Endodermal cell (in vitro differentiated cells): Measurements from ENCODE around the gene LYPD3. TPM values are rescaled to one million over a fixed set of nuclear protein-coding genes. Genes with fewer than 3 reads are reported as not detected.
A peak's percentile ranks its signal among the peaks of the same experiment; 100 is the strongest.

ENCODE experiments used
- DNase-seq: peaks from one replicate; pipeline ENCODE4 v3.0.0-alpha.2; 2017
- H3K27ac ChIP-seq: 2 replicates; pipeline ENCODE4 v1.5.1; 2013; ENCODE audit warnings: mild to moderate bottlenecking, low read depth, low read length, moderate library complexity
- H3K27me3 ChIP-seq: 2 replicates; pipeline ENCODE4 v1.6.1; 2013; ENCODE audit warnings: mild to moderate bottlenecking, low read length, moderate library complexity; ENCODE audit not compliant: insufficient read depth, control insufficient read depth, poor library complexity, severe bottlenecking
- H3K36me3 ChIP-seq: 2 replicates; pipeline ENCODE4 v1.7.0; 2013; ENCODE audit warnings: mild to moderate bottlenecking, low read length, moderate library complexity; ENCODE audit not compliant: control insufficient read depth, insufficient read depth
- H3K4me1 ChIP-seq: one replicate; pipeline ENCODE4 v1.7.0; 2013; ENCODE audit warnings: low read length; ENCODE audit not compliant: control insufficient read depth, insufficient read depth
- H3K4me3 ChIP-seq: 2 replicates; pipeline ENCODE4 v1.5.1; 2013; ENCODE audit warnings: mild to moderate bottlenecking, low read length, moderate library complexity
- H3K9ac ChIP-seq: 2 replicates; pipeline ENCODE4 v1.6.1; 2013; ENCODE audit warnings: mild to moderate bottlenecking, low read length, moderate library complexity; ENCODE audit not compliant: poor library complexity, severe bottlenecking; ENCODE audit errors: extremely low read depth
- H3K9me3 ChIP-seq: 2 replicates; pipeline ENCODE4 v1.6.1; 2013; ENCODE audit warnings: mild to moderate bottlenecking, low read length, moderate library complexity; ENCODE audit not compliant: control insufficient read depth
- H3K27ac Mint-ChIP-seq: 2 replicates; pipeline ENCODE4 v1.8.0; 2020; ENCODE audit warnings: mixed read lengths
- H3K27me3 Mint-ChIP-seq: 2 replicates; pipeline ENCODE4 v1.8.0; 2021; ENCODE audit warnings: mild to moderate bottlenecking, mixed read lengths; ENCODE audit not compliant: insufficient read depth
- H3K36me3 Mint-ChIP-seq: 2 replicates; pipeline ENCODE4 v1.8.0; 2020; ENCODE audit warnings: low read depth, mixed read lengths
- H3K4me1 Mint-ChIP-seq: 2 replicates; pipeline ENCODE4 v1.8.0; 2020; ENCODE audit warnings: mixed read lengths
- H3K4me3 Mint-ChIP-seq: 2 replicates; pipeline ENCODE4 v1.8.0; 2020; ENCODE audit warnings: mild to moderate bottlenecking, moderate library complexity, mixed read lengths
- H3K9me3 Mint-ChIP-seq: 2 replicates; pipeline ENCODE4 v1.8.0; 2020; ENCODE audit warnings: mild to moderate bottlenecking, mixed read lengths
- WGBS, 2 experiments: methylation state at CpG; one replicate each; pipeline versions ENCODE4 v1.1.5 to v1.1.7; 2013; ENCODE audit warnings: missing lambda C conversion rate in 2 of 2, mixed read lengths in 1 of 2; ENCODE audit not compliant: insufficient coverage in 1 of 2, insufficient read length in 1 of 2; 5-methylcytosine and 5-hydroxymethylcytosine counted together
- total RNA-seq, 2 donors: library from RNA; stranded (reverse); fragmentation: NEBNext Ultra II Directional in 1 of 2; extraction: Animal tissue kit (Norgen Biotek cat#: 25700) in 1 of 2; gene quantifications; 2 replicates in 1 of 2; 3 replicates in 1 of 2; pipeline ENCODE4 v1.2.1, GENCODE V29; 2021
- TF ChIP-seq, protein P1 (sequence below): fragments of 200-600 bp; sonication (generic); conservative IDR thresholded peaks from 2 replicates; pipeline ENCODE4 v1.5.0; 2021; ENCODE audit warnings: antibody characterized with exemption, mild to moderate bottlenecking

Gene LYPD3
- total RNA-seq, 2 donors from 2014 or later: 0.33 to 0.51 TPM

- H3K4me1 Mint-ChIP-seq: no peaks in the 10 kb centered on the region
- DNase-seq: peak; percentile 26
- no peaks in the 10 kb centered on the region for H3K27me3 Mint-ChIP-seq
- no peaks in the 10 kb centered on the region for H3K27me3 ChIP-seq
- no peak overlapping the region for H3K27ac ChIP-seq
- WGBS, 2 experiments: 70 to 79% methylated on average over 6 of the region's 6 CpGs
- H3K9ac ChIP-seq: no peak overlapping the region
- no peak overlapping the region for H3K4me3 Mint-ChIP-seq
- H3K9me3 Mint-ChIP-seq: peaks cover 5% of the 10 kb centered on the region
- no peak overlapping the region for H3K4me3 ChIP-seq
- H3K9me3 ChIP-seq: peaks cover 6% of the 10 kb centered on the region
- no peak overlapping the region for H3K27ac Mint-ChIP-seq
- TF ChIP-seq, protein P1, sequence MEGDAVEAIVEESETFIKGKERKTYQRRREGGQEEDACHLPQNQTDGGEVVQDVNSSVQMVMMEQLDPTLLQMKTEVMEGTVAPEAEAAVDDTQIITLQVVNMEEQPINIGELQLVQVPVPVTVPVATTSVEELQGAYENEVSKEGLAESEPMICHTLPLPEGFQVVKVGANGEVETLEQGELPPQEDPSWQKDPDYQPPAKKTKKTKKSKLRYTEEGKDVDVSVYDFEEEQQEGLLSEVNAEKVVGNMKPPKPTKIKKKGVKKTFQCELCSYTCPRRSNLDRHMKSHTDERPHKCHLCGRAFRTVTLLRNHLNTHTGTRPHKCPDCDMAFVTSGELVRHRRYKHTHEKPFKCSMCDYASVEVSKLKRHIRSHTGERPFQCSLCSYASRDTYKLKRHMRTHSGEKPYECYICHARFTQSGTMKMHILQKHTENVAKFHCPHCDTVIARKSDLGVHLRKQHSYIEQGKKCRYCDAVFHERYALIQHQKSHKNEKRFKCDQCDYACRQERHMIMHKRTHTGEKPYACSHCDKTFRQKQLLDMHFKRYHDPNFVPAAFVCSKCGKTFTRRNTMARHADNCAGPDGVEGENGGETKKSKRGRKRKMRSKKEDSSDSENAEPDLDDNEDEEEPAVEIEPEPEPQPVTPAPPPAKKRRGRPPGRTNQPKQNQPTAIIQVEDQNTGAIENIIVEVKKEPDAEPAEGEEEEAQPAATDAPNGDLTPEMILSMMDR: no peak
- no peaks in the 10 kb centered on the region for H3K36me3 Mint-ChIP-seq
- no peaks in the 10 kb centered on the region for H3K4me1 ChIP-seq
- no peaks in the 10 kb centered on the region for H3K36me3 ChIP-seq
These were observed 44.5 kb downstream of the LYPD3 start for GRCh38 chr19:43420954-43421353.

DNA sequence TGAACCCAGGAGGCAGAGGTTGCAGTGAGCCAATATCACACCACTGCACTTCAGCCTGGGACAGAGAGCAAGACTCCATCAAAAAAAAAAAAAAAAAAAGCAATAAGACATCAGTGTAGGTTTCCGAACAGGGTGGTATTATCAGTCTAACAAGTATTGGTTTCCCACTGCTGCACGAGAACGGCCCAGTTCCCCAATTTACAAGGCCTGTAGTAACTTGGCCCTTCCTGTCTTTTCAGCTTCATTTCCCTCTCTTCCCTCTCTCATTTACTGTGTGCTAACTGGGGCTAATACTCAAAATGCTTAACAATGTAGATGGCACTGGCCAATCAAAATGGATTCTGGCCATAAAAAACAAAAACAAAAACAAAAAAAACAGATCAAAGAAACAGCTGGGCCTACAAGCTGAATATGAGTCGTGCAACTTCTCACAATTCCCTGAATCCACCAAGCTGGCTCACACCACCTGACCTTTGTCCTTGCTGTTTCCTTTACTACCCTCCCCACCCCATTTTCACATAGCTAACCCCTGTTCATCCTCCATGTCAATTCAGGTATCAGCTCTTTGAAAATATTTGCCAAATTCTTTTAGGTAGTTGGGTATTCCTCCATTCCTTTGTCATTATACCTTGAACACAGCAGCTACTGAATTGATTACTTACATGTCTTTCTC is 48.3 kb downstream of the LYPD3 start:
- Mint-ChIP-seq H3K36me3 (peaks cover 2% of the 10 kb centered on the region), H3K4me3 (no peak overlapping the region), H3K9me3 (peaks cover 40% of the 10 kb centered on the region), H3K27me3 (no peaks in the 10 kb centered on the region), H3K27ac (no peak overlapping the region), H3K4me1 (no peaks in the 10 kb centered on the region)
- TF ChIP-seq, protein P1: no peak
- no peak overlapping the region for H3K4me3 ChIP-seq
- no peaks in the 10 kb centered on the region for H3K27me3 ChIP-seq
- no peak for DNase-seq
- H3K9ac ChIP-seq: no peak overlapping the region
- H3K36me3 ChIP-seq: no peaks in the 10 kb centered on the region
- no peak overlapping the region for H3K27ac ChIP-seq
- H3K9me3 ChIP-seq: peaks cover 22% of the 10 kb centered on the region
- H3K4me1 ChIP-seq: no peaks in the 10 kb centered on the region
- 70 to 77% methylated on average over 4 of the region's 4 CpGs for WGBS, 2 experiments

GRCh38 chr19:43414554-43414953 is 50.9 kb downstream of the LYPD3 start, which contains the start of gene TEX101:
TSS of gene TEX101 (plus strand) at chr19:43414890. CDS start at chr19:43415920, 1,030 bp downstream.
- H3K36me3 Mint-ChIP-seq: peaks cover 2% of the 10 kb centered on the region
- WGBS, 2 experiments: 94 to 95% methylated on average over 21 of the region's 21 CpGs
- no peaks in the 10 kb centered on the region for H3K4me1 Mint-ChIP-seq
- no peak within 1 kb of the TSS for H3K27ac Mint-ChIP-seq
- DNase-seq: no peak
- Histone ChIP-seq H3K36me3 (no peaks in the 10 kb centered on the region), H3K27ac (no peak within 1 kb of the TSS), H3K4me1 (no peaks in the 10 kb centered on the region), H3K9me3 (peaks cover 22% of the 10 kb centered on the region), H3K27me3 (no peaks in the 10 kb centered on the region), H3K4me3 (no peak within 1 kb of the TSS), H3K9ac (no peak within 1 kb of the TSS)
- H3K4me3 Mint-ChIP-seq: no peak within 1 kb of the TSS
- TF ChIP-seq, protein P1: no peak
- H3K27me3 Mint-ChIP-seq: peaks cover under 1% of the 10 kb centered on the region
- H3K9me3 Mint-ChIP-seq: peaks cover 52% of the 10 kb centered on the region
